H1 (cell line): ENCODE results near the gene GPBP1. TPM values are rescaled to one million over a fixed set of nuclear protein-coding genes. Genes with fewer than 3 reads are reported as not detected.

Experiments used
- CBX5 ChIP-seq: fragments of 300-800, 300-1000 bp; sonication (generic); IDR thresholded peaks from 2 replicates; pipeline ENCODE4 v1.7.1; 2016; ENCODE audit warnings: antibody characterized with exemption, low read length, low read depth
- CEBPB ChIP-seq: IDR thresholded peaks from 2 replicates; pipeline ENCODE4 v1.6.1; 2012; ENCODE audit warnings: low read depth, low read length
- GABPA ChIP-seq: IDR thresholded peaks from 2 replicates; pipeline ENCODE4 v1.6.1; 2011; ENCODE audit warnings: mild to moderate bottlenecking, low read length, moderate library complexity, borderline replicate concordance; ENCODE audit not compliant: insufficient read depth
- RFX5 ChIP-seq: IDR thresholded peaks from 2 replicates; pipeline ENCODE4 v1.6.1; 2011; ENCODE audit warnings: low read depth, low read length, improper control_type of control experiment, borderline replicate concordance
- ZNF274 ChIP-seq: IDR thresholded peaks from 2 replicates; pipeline ENCODE4 v1.7.0; 2012; ENCODE audit warnings: low read length, borderline replicate concordance; ENCODE audit errors: extremely low read depth
- polyA plus RNA-seq, 7 experiments: library from polyadenylated mRNA; depleted of rRNA in 3 of 7; stranded (reverse) in 5 of 7; unstranded in 2 of 7; fragments of >200 nt in 5 of 7; fragments of 200-250 nt in 2 of 7; gene quantifications; 1 replicate in 5 of 7; 2 replicates in 1 of 7; 4 replicates in 1 of 7; pipeline versions ENCODE4 v1.2.1 to v1.2.3, GENCODE V29; 2011 to 2013; ENCODE audit warnings: missing spikeins in 2 of 7, mixed read lengths in 2 of 7
- total RNA-seq: library from RNA; stranded (reverse); fragmentation: NEBNext Ultra II Directional; extraction: Animal tissue kit (Norgen Biotek cat#: 25700); gene quantifications from 2 replicates; pipeline ENCODE4 v1.2.1, GENCODE V29; 2021
- TF ChIP-seq, protein P1 (sequence below): fragments of 300-600 bp; sonication (generic); IDR thresholded peaks from 2 replicates; pipeline ENCODE4 v1.7.1; 2012; ENCODE audit warnings: low read length, moderate library complexity, mild to moderate bottlenecking, inconsistent platforms; ENCODE audit not compliant: insufficient replicate concordance
- TF ChIP-seq, protein P2 (sequence below): IDR thresholded peaks from 2 replicates; pipeline ENCODE4 v1.6.1; 2012; ENCODE audit warnings: low read length, inconsistent platforms

The GPBP1 gene
- total and polyA plus RNA-seq, 2 of the 8 experiments (the other 6 are each of a cell fraction or from before 2014, with no cell fraction given): 29.2 to 108 TPM

DNA sequence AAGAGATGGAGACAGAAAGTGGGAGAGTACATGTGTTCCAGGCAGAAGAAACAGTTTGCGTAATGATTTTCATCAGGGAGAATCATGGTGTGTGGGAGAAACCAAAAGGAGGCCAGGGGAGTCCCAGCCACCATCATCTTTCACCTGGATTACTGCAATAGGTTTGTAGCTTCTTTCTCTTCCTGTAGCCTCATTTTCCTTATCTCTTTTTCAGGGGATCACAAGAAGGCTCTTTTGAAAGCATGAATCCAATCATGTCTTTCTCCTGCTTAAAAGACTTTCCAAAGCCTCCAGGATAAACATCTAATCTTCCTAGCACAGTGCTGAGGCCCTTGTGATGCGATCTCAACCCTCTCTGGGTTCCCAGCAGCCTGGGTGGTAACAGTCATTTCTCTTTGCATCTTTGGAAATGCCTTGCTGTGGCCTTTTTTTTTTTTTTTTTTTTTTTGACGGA is 10.3 kb upstream of the GPBP1 start (continued):
- TF ChIP-seq, protein P1, sequence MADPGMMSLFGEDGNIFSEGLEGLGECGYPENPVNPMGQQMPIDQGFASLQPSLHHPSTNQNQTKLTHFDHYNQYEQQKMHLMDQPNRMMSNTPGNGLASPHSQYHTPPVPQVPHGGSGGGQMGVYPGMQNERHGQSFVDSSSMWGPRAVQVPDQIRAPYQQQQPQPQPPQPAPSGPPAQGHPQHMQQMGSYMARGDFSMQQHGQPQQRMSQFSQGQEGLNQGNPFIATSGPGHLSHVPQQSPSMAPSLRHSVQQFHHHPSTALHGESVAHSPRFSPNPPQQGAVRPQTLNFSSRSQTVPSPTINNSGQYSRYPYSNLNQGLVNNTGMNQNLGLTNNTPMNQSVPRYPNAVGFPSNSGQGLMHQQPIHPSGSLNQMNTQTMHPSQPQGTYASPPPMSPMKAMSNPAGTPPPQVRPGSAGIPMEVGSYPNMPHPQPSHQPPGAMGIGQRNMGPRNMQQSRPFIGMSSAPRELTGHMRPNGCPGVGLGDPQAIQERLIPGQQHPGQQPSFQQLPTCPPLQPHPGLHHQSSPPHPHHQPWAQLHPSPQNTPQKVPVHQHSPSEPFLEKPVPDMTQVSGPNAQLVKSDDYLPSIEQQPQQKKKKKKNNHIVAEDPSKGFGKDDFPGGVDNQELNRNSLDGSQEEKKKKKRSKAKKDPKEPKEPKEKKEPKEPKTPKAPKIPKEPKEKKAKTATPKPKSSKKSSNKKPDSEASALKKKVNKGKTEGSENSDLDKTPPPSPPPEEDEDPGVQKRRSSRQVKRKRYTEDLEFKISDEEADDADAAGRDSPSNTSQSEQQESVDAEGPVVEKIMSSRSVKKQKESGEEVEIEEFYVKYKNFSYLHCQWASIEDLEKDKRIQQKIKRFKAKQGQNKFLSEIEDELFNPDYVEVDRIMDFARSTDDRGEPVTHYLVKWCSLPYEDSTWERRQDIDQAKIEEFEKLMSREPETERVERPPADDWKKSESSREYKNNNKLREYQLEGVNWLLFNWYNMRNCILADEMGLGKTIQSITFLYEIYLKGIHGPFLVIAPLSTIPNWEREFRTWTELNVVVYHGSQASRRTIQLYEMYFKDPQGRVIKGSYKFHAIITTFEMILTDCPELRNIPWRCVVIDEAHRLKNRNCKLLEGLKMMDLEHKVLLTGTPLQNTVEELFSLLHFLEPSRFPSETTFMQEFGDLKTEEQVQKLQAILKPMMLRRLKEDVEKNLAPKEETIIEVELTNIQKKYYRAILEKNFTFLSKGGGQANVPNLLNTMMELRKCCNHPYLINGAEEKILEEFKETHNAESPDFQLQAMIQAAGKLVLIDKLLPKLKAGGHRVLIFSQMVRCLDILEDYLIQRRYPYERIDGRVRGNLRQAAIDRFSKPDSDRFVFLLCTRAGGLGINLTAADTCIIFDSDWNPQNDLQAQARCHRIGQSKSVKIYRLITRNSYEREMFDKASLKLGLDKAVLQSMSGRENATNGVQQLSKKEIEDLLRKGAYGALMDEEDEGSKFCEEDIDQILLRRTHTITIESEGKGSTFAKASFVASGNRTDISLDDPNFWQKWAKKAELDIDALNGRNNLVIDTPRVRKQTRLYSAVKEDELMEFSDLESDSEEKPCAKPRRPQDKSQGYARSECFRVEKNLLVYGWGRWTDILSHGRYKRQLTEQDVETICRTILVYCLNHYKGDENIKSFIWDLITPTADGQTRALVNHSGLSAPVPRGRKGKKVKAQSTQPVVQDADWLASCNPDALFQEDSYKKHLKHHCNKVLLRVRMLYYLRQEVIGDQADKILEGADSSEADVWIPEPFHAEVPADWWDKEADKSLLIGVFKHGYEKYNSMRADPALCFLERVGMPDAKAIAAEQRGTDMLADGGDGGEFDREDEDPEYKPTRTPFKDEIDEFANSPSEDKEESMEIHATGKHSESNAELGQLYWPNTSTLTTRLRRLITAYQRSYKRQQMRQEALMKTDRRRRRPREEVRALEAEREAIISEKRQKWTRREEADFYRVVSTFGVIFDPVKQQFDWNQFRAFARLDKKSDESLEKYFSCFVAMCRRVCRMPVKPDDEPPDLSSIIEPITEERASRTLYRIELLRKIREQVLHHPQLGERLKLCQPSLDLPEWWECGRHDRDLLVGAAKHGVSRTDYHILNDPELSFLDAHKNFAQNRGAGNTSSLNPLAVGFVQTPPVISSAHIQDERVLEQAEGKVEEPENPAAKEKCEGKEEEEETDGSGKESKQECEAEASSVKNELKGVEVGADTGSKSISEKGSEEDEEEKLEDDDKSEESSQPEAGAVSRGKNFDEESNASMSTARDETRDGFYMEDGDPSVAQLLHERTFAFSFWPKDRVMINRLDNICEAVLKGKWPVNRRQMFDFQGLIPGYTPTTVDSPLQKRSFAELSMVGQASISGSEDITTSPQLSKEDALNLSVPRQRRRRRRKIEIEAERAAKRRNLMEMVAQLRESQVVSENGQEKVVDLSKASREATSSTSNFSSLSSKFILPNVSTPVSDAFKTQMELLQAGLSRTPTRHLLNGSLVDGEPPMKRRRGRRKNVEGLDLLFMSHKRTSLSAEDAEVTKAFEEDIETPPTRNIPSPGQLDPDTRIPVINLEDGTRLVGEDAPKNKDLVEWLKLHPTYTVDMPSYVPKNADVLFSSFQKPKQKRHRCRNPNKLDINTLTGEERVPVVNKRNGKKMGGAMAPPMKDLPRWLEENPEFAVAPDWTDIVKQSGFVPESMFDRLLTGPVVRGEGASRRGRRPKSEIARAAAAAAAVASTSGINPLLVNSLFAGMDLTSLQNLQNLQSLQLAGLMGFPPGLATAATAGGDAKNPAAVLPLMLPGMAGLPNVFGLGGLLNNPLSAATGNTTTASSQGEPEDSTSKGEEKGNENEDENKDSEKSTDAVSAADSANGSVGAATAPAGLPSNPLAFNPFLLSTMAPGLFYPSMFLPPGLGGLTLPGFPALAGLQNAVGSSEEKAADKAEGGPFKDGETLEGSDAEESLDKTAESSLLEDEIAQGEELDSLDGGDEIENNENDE: no peak
- no peak for TF ChIP-seq RFX5
- TF ChIP-seq, protein P2, sequence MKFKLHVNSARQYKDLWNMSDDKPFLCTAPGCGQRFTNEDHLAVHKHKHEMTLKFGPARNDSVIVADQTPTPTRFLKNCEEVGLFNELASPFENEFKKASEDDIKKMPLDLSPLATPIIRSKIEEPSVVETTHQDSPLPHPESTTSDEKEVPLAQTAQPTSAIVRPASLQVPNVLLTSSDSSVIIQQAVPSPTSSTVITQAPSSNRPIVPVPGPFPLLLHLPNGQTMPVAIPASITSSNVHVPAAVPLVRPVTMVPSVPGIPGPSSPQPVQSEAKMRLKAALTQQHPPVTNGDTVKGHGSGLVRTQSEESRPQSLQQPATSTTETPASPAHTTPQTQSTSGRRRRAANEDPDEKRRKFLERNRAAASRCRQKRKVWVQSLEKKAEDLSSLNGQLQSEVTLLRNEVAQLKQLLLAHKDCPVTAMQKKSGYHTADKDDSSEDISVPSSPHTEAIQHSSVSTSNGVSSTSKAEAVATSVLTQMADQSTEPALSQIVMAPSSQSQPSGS: no peak
- no peak for TF ChIP-seq CEBPB
- TF ChIP-seq GABPA: no peak
- no peak for TF ChIP-seq CBX5
- TF ChIP-seq ZNF274: no peak
